ENCODE measurements around the gene IPCEF1. TPM values are rescaled to one million over a fixed set of nuclear protein-coding genes. Genes with fewer than 3 reads are reported as not detected.

IPCEF1 gene
- total RNA-seq, 3 donors from 2014 or later: 1.8 to 3.4 (median 2.3) TPM

DNA sequence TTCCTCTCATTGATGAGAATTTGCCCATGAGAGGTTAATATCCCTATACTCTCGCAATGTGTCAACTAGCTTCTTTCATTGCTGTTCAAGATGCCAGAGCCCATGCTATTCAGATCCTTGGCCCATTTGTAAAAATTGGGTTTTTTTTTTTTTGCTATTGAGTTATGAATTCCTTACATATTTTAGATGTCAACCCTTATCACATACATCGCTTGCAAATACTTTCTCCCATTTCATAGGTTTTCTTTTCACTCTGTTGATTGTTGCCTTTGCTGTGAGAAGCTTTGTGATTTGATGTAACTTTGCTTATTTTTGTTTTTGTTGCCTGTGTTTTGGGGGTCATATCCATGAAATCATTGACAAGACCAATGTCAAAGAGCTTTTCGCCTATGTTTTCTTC lies 32.2 kb upstream of the IPCEF1 start:
- intact Hi-C loops (cut with DNase I, micrococcal nuclease): no loop called here
- ATAC-seq (no peak), DNase-seq (no peak)
- H3K9me3 ChIP-seq: no peaks in the 10 kb centered on the region
- H3K4me3 ChIP-seq: no peak overlapping the region
- no peaks in the 10 kb centered on the region for H3K4me1 ChIP-seq (ENCODE audit: low read depth)
- TF ChIP-seq CTCF (IDR thresholded peaks at IDR 0.05): no peak
- H3K36me3 ChIP-seq (ENCODE audit: low read depth): no peaks in the 10 kb centered on the region

GRCh38 chr6:154386848-154387717 lies 30.5 kb upstream of the IPCEF1 start:
- Histone ChIP-seq H3K4me3 (no peak overlapping the region), H3K36me3 (ENCODE audit: low read depth) (no peaks in the 10 kb centered on the region), H3K9me3 (peaks cover 2% of the 10 kb centered on the region), H3K4me1 (ENCODE audit: low read depth) (no peaks in the 10 kb centered on the region)
- no peak for TF ChIP-seq CTCF (IDR thresholded peaks at IDR 0.05)
- intact Hi-C loops (cut with DNase I, micrococcal nuclease): no loop called here
- DNase-seq: no peak
- no peak for ATAC-seq

DNA sequence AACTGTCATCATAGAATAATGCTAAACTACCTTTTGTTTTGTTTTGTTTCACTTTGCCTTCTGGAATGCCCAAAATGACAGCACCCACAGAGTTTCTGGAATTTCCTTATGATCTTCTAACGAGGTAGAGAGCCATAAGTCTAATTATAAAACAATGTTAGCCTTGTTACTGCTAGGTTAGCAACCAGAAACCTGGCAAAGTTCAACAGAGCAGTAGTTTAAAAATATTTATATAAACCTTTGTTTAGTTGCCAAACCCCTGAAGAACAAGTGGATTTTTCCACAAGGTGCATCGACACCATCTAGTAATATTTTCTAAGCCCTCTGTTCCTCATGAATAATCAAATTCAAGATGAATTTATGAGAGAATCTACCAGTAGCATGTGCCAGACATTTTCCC lies 27.6 kb upstream of the IPCEF1 start:
- ATAC-seq: no peak
- Histone ChIP-seq H3K4me3 (no peak overlapping the region), H3K4me1 (ENCODE audit: low read depth) (no peaks in the 10 kb centered on the region), H3K9me3 (peaks cover 2% of the 10 kb centered on the region), H3K36me3 (ENCODE audit: low read depth) (no peaks in the 10 kb centered on the region)
- intact Hi-C loops (cut with DNase I, micrococcal nuclease): no loop called here
- TF ChIP-seq CTCF (IDR thresholded peaks at IDR 0.05): no peak
- DNase-seq: no peak

DNA sequence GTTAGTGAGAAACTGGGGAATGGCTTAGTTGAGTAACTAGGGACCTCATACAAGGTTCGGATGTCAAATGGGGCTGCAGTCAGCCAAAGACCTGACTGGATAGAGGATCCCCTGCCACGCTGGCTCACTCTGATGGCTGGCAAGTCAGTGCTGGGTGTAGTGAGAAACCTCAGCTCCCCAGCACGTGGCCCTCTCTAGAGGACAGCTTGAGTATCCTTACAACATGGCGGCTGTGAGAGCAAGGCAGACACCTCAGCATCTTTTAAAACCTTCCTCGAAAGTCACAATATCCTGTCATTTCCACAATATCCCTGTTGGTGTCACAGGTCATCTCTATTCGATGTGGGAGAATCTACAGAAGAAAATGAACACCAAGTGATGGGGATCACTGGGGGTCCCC lies 26.7 kb upstream of the IPCEF1 start:
- DNase-seq: no peak
- ATAC-seq: no peak
- no peak overlapping the region for H3K4me3 ChIP-seq
- H3K36me3 ChIP-seq (ENCODE audit: low read depth): no peaks in the 10 kb centered on the region
- H3K4me1 ChIP-seq (ENCODE audit: low read depth): no peaks in the 10 kb centered on the region
- H3K9me3 ChIP-seq: peaks cover 2% of the 10 kb centered on the region
- intact Hi-C loops (cut with DNase I, micrococcal nuclease): no loop called here
- TF ChIP-seq CTCF (IDR thresholded peaks at IDR 0.05): no peak

DNA sequence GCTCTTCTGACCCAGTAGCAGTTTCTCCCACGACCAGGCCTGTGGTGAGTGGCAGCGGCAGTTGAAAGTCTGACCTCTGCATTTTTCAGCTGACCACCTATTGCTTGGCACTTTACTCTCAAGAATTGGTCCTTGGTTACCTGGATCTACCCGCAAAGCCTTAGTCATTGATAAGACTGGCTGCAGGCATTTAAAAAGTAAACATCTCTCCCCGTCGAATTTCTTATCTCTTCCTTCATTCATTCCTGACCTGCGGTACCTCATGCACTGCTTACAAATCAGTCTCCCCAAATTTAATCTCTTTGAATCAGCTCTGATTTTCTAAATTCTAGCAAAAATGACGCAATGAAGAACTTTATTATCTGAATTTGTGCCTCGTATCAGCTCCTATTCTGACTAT lies 26.1 kb upstream of the IPCEF1 start:
- ATAC-seq (no peak), DNase-seq (no peak)
- H3K4me3 ChIP-seq: no peak overlapping the region
- no peaks in the 10 kb centered on the region for H3K4me1 ChIP-seq (ENCODE audit: low read depth)
- no peak for TF ChIP-seq CTCF (IDR thresholded peaks at IDR 0.05)
- H3K36me3 ChIP-seq (ENCODE audit: low read depth): no peaks in the 10 kb centered on the region
- H3K9me3 ChIP-seq: peaks cover 2% of the 10 kb centered on the region
- intact Hi-C loops (cut with DNase I, micrococcal nuclease): no loop called here
